GM11168 (cell line): ENCODE results near the gene SLC26A6.

Experiments used
- in situ Hi-C: fragments of 300-500 bp; cut with MboI; formaldehyde crosslinking; loops from one replicate; pipeline ENCODE4 v1.12.0; 2022; ENCODE audit warnings: low sequenced_read_pairs; ENCODE audit not compliant: unreplicated experiment

SLC26A6 gene

DNA sequence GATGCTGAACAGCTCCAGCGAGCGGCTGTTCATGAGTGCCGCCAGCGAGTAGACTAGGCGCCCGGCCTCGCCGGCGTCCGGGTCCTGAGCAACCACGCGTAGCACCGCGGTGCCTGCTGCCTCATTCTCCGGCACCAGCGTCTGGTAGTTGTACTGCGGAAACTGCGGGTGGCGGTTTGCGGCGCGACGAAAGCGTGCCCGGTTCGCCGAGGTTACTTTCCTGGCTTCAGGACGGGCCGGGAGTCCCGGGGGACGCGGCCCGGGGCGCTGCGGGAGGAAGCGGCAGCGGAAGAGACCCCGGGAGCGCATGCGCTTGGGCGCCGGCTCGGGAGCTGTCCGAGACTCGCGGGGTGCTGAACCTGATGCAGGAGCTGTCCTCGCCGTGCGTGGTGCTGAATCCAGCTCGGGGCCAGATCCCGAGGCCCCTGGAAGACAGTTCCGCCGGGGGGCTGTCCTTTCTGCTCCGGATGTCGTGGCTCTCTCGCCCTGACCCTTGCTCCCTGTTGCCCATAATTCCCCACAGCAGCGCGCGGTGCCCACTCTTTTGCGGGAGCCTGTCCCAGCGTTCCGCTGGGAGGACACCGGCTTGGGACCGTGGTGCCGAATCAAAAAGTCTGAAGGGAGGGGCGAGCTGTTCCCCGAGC, 26.4 kb upstream of the SLC26A6 start:
- in situ Hi-C loops = no loop called here

DNA sequence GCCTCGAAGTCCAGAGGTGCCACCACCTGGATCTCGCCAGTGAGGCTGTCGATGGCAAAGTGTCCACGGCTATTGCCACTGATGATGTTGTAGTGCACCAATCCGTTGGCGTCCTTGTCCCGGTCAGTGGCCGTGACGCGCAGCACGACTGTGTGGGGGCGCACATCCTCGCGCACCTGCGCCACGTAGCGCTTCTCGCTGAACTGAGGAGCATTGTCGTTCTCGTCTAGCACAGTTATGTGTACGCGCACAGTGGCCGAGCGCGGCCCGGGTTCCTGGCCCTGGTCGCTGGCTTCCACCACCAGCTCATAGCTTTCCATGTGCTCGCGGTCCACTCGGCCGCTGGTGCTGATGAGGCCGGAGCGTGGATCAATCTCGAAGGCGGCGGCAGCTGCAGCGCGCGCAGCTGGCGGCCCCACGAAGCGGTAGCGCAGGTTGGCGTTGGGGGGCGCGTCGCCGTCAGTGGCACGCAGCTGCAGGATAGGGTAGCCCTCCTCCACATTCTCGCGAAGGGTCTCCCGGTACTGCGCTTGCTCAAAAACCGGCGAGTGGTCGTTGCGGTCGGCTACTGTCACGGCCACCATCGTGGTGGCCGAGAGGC, 25.6 kb upstream of the SLC26A6 start:
- in situ Hi-C loops = no loop called here

DNA sequence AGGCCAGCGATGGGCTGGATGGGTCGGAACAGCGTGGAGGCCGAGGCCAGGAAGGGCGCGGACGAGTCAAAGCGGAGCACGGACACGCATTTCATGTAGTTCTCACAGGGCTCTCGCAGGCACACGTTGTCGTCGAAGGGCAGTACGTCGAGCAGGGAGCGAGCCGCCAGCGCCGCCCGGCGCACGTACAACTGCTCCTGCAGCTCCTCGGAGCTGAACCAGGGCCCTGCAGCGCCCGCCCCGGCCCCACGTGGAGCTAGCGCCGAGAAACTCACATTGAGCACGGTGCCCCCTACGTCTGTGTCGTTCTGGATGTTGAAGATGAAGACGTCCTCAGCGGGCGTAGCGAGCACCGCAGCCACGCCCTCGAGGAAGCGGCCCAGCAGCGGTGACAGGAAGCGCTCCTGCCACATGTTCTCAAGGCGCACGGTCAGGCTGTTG, 21.6 kb upstream of the SLC26A6 start:
- in situ Hi-C loops = no loop called here

DNA sequence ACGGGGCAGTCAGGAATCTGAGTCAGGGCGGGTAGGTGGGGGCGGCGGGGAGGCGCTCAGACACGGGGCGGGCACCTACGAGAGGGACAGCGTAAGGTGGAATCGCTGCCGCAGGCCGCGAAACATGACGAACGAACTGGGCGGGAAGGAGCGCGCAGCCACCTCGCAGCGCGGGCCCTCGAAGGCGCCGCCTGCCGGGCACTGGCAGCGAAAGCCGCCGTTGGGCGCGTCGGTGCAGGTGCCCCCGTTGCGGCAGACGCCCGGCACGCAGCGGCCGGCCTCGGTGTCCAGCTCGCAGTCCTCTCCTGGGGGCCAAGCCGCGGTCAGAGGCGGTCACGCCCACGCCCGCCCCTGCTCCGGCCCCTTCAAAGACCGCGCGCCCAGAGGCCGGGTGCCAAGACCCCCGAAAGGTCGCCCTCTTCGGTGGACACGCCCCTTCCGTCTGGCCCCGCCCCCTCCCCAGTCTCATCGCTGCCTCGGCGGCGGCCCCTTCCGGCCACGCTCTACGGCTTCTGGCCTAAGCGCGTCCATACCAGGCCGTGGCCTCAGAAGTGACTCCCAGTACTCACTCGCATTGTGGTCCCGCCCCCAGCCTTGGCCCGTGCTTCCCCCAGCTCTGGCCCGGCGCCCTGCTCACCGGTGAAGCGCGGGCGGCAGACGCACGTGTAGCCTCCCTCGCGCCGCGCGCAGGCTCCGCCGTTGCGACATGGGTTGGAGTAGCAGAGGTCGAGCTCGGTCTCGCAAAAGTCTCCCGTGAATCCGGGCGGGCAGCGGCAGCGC, 21.0 kb upstream of the SLC26A6 start:
- in situ Hi-C loops = no loop called here

DNA sequence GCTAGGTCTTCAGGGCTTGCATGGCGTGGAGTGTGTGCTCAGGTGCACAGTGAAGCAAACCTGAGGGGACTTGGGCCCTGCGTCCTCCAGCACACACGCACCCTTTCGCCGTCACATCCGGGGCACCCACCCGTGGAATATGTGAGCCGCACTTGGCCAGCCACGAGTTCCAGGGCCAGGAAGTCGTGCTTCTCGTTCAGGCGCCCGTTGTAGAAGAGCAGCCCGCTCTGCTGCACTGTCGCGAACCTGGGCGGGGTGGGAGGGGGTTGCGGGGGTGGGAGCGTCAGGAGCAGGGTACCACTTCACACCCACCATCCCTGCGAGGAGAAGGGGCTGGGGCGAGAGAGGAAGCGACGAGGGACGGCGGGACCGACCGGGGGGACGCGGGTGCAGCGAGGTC, 20.3 kb upstream of the SLC26A6 start:
- in situ Hi-C loops = no loop called here

DNA sequence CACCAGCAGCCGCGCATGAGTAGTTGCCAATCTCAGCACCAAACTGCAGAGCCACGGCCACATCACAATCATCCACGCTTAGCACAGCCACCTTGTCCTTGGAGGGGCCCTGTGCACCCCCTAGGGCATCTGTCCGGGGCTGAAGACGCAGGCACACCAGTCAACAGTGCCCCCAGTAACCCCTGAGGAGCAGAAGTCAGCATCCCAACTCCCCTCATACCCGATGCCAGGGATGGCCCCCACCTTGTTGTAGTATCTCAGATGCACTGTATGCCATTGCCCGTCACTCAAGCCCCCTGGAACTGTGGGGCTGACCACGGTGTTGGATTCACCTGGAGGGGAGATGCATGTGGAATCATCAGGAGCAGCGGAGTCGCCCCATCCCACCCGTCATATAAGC, 19.8 kb upstream of the SLC26A6 start:
- in situ Hi-C loops = no loop called here

DNA sequence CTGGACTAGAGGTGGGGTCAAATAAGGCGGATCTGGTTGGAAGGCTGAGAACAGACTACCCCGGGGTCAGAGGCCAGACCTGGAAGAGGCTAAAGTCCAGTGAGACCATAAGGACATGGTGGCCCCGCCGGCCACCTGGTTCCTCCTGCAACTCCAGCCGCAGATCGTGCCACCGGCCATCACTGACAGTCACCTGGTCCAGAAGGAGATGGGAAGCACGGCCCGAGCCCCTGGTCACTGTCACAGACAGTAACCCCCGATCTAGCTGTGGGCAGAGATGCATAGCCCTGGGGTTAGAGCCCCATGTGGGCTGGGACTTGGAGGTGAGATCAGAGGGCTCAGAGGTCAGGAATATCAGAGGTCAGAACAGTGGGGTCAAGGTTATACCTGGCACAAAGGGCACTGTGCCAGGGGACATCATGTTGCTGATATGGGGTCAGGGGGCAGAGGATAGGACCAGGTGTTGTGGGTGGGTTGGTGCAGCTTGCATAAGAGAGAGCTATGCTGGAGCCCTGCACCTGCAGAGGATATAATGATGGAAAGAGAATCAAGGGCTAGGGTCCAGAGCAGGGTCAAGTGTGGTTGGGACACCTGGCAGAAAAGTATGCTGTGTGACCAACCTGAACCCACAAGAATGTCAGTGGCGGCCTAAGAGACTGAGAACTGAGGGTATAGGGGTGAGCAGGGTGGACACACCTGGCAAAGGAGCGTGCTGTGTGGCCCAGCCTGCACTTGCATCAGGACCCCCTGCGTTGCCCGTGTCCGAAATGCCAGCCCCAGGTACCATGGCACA, 17.9 kb upstream of the SLC26A6 start:
- in situ Hi-C loops = no loop called here

DNA sequence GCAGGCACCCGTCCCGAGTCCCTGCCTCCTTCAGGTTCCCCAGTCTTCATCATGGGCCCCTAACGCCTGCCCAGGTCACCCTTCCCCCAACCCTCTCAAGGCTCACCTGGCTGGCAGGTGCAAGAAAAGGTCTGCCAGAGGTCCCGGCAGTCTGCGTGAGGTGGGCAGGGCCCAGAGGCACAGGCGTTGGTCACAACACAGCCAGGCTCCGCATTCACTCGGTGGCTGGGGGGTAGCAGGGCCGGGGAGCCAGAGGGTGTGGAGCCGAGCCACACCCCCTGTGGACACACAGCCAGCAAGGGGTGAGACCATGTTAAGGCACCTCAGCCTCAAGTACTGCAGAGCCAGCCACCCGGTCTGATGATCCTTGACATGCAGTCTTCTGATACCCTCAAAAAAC, 16.5 kb upstream of the SLC26A6 start:
- in situ Hi-C loops = no loop called here

DNA sequence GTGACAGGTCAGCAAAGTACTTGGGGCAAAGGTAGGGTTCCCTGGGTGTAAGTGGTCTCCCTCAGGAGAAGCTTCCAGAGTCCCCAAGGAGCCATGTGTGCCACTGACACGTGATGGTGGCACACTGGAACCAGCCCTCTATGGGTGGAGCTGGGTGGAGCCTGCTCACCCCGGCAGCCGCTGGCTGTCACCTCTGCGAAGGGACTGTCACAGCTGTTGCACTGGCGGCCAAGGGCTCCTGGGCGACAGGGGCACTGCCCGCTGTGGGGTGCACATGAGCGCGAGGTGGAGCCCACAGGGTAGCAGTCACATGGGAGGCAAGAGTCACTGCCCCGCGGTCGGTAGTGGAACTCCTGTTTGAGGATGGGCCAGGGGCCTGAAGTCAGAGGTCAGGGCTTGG, 15.5 kb upstream of the SLC26A6 start:
- in situ Hi-C loops = no loop called here

DNA sequence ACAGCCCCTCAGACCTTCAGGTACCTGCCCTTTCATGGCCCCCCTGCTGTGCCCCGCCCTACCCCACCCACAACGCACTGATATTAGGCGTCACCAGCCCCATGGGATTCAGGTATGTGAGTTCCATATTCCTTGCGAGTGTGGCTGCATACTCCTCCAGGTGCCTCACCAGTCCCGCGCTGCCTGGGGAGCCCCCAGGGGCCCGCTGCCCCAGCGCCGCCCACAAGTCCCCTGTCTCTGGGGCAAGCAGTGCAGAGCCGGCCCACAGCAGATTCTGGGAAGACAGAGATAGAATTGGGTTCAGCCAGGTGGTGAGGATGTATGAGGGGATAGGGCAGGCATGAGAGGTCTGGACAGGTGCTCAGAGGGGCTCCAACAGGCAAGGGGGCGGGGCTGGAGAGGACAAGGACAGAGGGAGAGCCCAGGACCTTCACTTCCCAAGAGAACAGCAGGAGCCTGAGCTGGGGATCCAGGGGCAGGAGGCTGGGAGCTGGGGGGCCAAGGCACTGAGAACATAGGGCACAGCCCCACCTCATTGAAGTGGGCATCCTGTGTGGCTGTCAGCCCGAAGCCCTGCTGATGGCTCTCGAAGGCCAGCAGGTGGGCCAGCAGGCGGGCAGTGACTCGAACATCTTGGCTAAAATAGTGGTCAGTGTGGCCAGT, 13.1 kb upstream of the SLC26A6 start:
- in situ Hi-C loops = no loop called here

DNA sequence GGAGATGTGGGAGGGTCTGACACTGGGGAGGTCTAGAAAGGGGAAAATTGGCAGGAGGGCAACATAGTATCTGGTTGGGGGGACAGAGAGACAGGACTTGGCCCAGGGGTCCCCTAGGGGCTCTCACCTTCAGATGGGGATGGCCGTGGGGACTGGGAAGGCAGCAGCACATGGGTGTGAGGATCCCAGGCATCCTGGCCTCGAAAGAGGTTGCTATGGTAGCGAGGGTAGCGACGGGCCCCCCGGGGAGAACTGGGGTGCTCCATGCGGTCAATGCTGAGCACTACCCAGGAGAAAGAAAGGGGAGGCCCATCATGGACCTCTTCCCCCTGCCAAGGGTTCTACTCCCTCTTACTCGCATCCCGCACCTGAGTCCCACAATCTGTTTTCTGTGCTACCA, 12.5 kb upstream of the SLC26A6 start:
- in situ Hi-C loops = no loop called here

DNA sequence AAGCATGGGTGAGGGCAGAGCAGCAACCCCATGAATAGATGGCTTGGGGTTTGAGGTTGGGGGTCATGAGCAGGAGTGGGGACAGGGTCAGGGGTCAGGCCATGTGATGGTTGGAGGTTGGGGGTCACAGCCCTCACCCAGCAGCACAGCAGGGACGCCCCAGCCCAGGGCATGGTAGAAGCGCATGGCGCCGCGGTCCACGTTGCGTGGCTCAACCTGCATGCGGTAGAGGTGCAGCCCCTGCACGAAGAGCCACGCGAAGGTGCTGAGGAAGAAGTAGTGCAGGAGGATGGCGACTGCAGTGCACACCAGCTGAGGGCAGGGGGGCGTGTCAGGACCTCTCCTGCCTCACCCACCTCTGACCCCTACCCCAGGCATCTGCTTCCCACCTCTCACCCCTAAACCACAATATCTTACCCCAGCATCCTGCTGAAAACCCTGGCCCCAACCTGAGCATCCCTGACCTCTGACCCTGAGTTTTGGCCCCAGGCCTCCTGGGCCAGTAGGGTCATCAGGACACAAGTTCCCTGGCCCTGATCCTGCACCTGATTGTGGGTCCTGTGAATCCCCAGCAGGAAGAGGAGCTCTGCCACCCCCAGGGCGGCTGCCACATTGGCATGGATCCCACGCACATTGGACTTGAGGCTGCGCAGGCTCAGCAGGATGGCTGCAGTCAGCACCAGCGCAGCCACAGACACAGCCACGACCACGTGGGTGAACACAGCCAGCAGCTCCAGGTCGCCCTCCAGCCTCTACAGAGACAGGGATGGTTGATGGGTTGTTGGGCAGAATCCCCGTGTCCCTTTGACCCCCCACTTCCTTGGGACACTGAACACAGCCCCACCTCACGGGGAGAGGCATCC, 9.9 kb upstream of the SLC26A6 start:
- in situ Hi-C loops = no loop called here

DNA sequence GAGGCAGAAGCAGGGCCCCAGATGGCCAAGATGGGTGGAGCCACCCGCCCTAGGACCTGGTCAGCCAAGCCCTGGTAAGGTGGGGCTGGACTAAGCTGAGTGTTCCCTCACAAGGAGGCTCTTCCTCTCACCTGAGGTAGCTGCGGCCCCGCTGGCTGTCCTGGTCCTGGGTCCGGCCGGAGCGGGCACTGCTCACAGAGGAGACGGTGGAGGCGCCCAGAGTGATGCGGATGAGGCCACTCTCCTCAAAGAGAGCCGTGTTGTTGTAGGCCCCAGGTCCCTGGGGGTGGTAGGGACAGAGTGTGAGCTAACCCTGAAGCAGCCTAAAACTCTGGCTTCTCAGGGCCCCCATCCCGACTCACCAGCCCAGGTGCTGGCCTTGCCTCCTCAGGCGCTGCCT, 7.3 kb upstream of the SLC26A6 start:
- in situ Hi-C loops = no loop called here

DNA sequence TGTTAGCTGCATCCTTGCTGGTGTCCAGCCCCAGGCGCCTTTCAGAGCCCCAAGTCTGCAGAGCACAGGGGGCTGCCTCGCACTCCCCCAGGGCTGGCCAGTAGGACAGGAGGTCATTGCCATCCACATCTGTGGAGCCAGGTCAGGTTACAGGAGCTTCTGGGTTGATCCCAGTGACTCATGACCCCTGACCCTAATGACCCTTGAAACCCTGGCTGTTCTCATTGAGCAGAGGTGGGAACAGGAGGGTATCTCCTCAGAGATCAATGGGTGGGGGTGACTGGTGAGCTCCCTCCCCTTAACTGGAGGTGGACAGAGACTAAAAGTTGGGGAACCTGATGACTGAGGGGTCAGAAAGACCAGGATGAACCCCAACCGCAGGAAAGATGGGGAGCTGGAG, 6.1 kb upstream of the SLC26A6 start:
- in situ Hi-C loops = no loop called here

DNA sequence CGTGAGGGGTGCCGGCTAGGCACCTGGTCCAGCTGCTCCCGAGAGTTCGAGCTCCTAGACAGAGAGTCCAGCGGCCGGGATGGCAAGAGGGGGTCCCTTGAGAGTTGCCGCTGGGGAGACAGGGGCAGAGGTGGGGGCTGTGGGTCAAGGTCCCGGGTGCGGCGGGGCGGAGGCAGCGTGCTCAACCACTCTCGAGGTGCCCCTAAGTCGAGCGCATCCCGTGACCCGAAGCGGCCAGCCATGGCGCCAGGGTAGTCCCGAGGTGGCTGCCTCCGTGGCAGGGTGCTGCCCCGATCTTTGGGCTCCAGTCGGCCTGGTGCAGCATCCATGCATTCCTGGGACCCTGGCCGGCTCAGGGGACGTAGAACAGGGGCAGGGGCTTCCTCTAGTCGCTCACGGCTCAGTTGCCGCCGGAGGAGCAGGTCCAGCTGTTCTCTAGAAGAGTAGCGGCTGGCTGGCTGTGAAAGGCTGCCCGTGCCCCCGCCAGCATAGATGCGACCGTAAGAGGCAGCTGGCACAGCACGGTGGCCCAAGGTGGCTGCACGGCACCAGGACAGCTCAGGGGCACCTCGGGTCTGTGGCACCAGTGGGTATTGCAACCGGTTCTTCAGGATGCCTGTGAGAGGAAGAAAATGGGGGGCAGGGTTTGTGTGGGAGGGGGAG, 4.8 kb upstream of the SLC26A6 start:
- in situ Hi-C loops = no loop called here

DNA sequence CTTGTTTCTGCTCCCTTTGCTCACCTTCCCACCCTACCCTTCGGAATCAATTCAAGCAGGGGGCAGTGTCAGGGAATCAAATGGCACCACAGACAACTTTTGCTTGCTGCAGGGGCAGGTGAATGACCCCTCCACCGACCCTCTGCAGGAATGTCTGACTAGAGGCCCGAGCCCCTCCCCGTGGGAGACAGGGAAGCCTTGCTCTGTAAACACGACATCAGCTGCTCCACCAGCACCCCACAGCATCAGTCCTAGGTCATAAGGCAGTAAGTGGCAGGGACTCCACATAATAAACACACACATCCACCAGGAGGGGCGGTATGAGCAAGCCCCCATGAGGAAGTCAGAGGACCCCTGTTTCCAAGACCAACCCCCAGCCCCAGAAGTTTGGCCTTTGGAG, 2.0 kb upstream of the SLC26A6 start:
- in situ Hi-C loops = no loop called here

DNA sequence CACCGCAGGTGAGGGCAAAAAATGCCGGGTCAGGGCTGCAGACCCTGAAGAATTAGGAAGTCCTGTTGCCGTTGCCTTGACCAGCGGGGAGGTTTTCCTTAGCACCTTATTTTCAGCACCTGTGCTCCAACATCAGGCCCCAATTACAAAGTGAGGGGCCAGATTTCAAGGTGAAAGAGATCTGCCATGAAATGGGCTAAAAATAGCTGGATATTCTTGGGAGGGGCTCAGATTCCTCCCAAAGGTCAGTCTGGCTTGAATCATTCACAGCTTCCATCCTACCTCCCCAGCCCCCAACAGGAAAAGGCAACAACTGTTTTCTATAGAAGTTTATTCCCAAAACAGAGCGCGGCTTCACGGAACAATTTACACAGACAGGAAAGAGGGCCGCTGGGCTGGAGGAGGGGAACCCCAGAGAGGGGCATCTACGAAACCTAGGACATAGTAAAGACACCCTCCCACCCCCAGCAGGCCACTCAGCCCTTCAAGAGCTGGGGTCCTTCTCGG, 941 bp upstream of the SLC26A6 start:
- in situ Hi-C loops = no loop called here

DNA sequence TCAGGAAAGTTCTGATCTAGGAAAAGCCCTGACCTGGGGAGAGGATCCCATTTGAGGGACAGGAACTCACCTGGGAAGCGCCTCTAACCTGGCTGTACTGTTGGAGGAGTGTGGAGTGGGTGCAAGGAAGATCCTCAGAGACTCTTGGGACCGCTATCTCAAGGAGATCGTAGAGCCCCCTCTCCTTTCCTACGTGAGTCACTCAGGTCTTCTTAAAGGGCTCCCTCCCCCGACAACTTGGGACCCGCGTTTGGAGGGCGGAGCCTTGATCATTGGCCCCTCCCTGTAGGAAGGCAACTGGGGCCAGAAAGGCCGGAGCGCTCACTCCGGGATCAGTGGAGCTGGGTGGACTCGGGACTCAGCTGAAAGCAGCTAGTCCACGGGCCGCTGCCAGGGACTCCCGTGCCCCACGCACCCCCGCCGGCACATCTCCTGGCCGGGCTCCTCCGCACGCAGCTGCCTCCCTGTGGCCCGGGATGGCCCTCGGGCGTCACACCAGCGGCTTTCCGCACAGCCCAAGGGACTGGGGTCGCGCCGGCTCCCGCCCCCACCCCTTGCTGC, 520 bp downstream of the SLC26A6 start:
- in situ Hi-C loops = no loop called here
